PC-9 (cell line): Measurements from ENCODE around the gene PITPNB.

Experiments
- CTCF ChIP-seq: fragments of 200-600 bp; sonication (generic); conservative IDR thresholded peaks from 2 replicates; pipeline ENCODE4 v1.6.1; 2017; ENCODE audit warnings: mixed run types, antibody characterized with exemption, mild to moderate bottlenecking, moderate library complexity
- EZH2 ChIP-seq: fragments of 200-600 bp; sonication (generic); IDR thresholded peaks from 2 replicates; pipeline ENCODE4 v1.8.0; 2017; ENCODE audit warnings: antibody characterized with exemption, low read depth

GRCh38 chr22:27834364-27835185 lies 84.5 kb downstream of the PITPNB start:
- no peak for TF ChIP-seq CTCF
- no peak for TF ChIP-seq EZH2
